CD14-positive monocyte (primary cell): ENCODE measurements around the gene RALY. TPM values are rescaled to one million over a fixed set of nuclear protein-coding genes. Genes with fewer than 3 reads are reported as not detected.

Experiments used
- DNase-seq, 3 donors: peaks; one replicate each; pipeline ENCODE4 v3.0.0-alpha.2; 2011 to 2022
- H2AFZ ChIP-seq: 2 replicates; pipeline ENCODE4 v1.6.0; 2012; ENCODE audit warnings: mild to moderate bottlenecking, low read depth, low read length, inconsistent platforms; ENCODE audit not compliant: insufficient read depth, poor library complexity, severe bottlenecking
- H3K27ac ChIP-seq, 2 donors: 1 replicate in 1 of 2; 2 replicates in 1 of 2; pipeline ENCODE4 v1.5.1; 2012 to 2013; ENCODE audit warnings: low read length in 2 of 2, control low read depth in 1 of 2, inconsistent platforms in 1 of 2, low read depth in 1 of 2, mild to moderate bottlenecking in 1 of 2
- H3K27me3 ChIP-seq, 2 donors: one replicate each; pipeline versions ENCODE4 v1.6.0 to v1.6.1; 2011 to 2013; ENCODE audit warnings: low read length in 2 of 2; ENCODE audit not compliant: control insufficient read depth in 2 of 2, insufficient read depth in 2 of 2
- H3K36me3 ChIP-seq, 2 donors: replicated peaks in 1 of 2; 1 replicate in 1 of 2; 2 replicates in 1 of 2; pipeline versions ENCODE4 v1.5.1 to v1.6.1; 2012 to 2013; ENCODE audit warnings: low read length in 2 of 2, control low read depth in 1 of 2, inconsistent platforms in 1 of 2, mild to moderate bottlenecking in 1 of 2; ENCODE audit not compliant: insufficient read depth in 2 of 2, control insufficient read depth in 1 of 2
- H3K4me1 ChIP-seq, 2 donors: 1 replicate in 1 of 2; 2 replicates in 1 of 2; pipeline versions ENCODE4 v1.5.1 to v1.6.1; 2012 to 2013; ENCODE audit warnings: low read length in 2 of 2, control low read depth in 1 of 2, inconsistent platforms in 1 of 2, mild to moderate bottlenecking in 1 of 2, moderate library complexity in 1 of 2; ENCODE audit not compliant: insufficient read depth in 2 of 2, control insufficient read depth in 1 of 2
- H3K4me2 ChIP-seq: replicated peaks from 2 replicates; pipeline ENCODE3; 2012; ENCODE audit warnings: low read length, moderate library complexity, mild to moderate bottlenecking; ENCODE audit not compliant: poor library complexity, severe bottlenecking; ENCODE audit errors: extremely low read depth
- H3K4me3 ChIP-seq, 3 experiments: fragments of 200-600 bp in 1 of 3; sonication (generic) in 1 of 3; replicated peaks in 1 of 3; 1 replicate in 2 of 3; 2 replicates in 1 of 3; pipeline ENCODE4 v1.5.1; 2011 to 2013; ENCODE audit warnings: low read length in 3 of 3, mild to moderate bottlenecking in 3 of 3, control low read depth in 2 of 3, low read depth in 2 of 3, inconsistent platforms in 1 of 3, moderate library complexity in 1 of 3
- H3K79me2 ChIP-seq: 2 replicates; pipeline ENCODE4 v1.6.0; 2012; ENCODE audit warnings: mild to moderate bottlenecking, control low read depth, inconsistent platforms, low read length, moderate library complexity; ENCODE audit not compliant: insufficient read depth
- H3K9ac ChIP-seq: 2 replicates; pipeline ENCODE4 v1.6.0; 2017; ENCODE audit warnings: low read length, mild to moderate bottlenecking; ENCODE audit not compliant: insufficient read depth, poor library complexity, severe bottlenecking
- H3K9me3 ChIP-seq, 2 donors: replicated peaks in 1 of 2; 1 replicate in 1 of 2; 2 replicates in 1 of 2; pipeline versions ENCODE4 v1.5.1 to v1.6.1; 2012 to 2013; ENCODE audit warnings: low read length in 2 of 2, control low read depth in 1 of 2; ENCODE audit not compliant: control insufficient read depth in 1 of 2, insufficient read depth in 1 of 2
- H4K20me1 ChIP-seq: 2 replicates; pipeline ENCODE4 v1.6.0; 2012; ENCODE audit warnings: mild to moderate bottlenecking, low read length, control low read depth, moderate library complexity; ENCODE audit not compliant: insufficient read depth
- H3K27ac Mint-ChIP-seq, 7 donors: one replicate each; pipeline ENCODE4 v1.8.0; 2020; ENCODE audit warnings: mild to moderate bottlenecking in 7 of 7, mixed read lengths in 7 of 7, moderate library complexity in 6 of 7, inconsistent platforms in 2 of 7
- H3K27me3 Mint-ChIP-seq, 3 donors: one replicate each; pipeline ENCODE4 v1.8.0; 2021 to 2022; ENCODE audit warnings: low read depth in 3 of 3, mild to moderate bottlenecking in 3 of 3, mixed read lengths in 3 of 3, moderate library complexity in 3 of 3, inconsistent platforms in 1 of 3
- H3K36me3 Mint-ChIP-seq, 2 donors: one replicate each; pipeline ENCODE4 v1.8.0; 2020; ENCODE audit warnings: mixed read lengths in 2 of 2, inconsistent platforms in 1 of 2, mild to moderate bottlenecking in 1 of 2
- H3K4me1 Mint-ChIP-seq: one replicate; pipeline ENCODE4 v1.8.0; 2020; ENCODE audit warnings: mild to moderate bottlenecking, mixed read lengths
- H3K4me3 Mint-ChIP-seq, 2 donors: one replicate each; pipeline ENCODE4 v1.8.0; 2020; ENCODE audit warnings: mild to moderate bottlenecking in 2 of 2, mixed read lengths in 2 of 2, moderate library complexity in 1 of 2
- H3K9me3 Mint-ChIP-seq, 7 donors: one replicate each; pipeline ENCODE4 v1.8.0; 2020 to 2022; ENCODE audit warnings: mixed read lengths in 7 of 7, mild to moderate bottlenecking in 6 of 7, moderate library complexity in 6 of 7, inconsistent platforms in 2 of 7
- CTCF ChIP-seq: fragments of 200-600 bp; IDR thresholded peaks from one replicate; pipeline ENCODE4 v1.8.0; 2022; ENCODE audit warnings: antibody characterized with exemption, mild to moderate bottlenecking
- WGBS: methylation state at CpG from one replicate; pipeline ENCODE4 v1.1.5; 2013; ENCODE audit warnings: missing lambda C conversion rate; ENCODE audit not compliant: insufficient coverage; 5-methylcytosine and 5-hydroxymethylcytosine counted together
- intact Hi-C, 2 donors: fragments of 100-400 bp; cut with micrococcal nuclease; formaldehyde crosslinking; loops; one replicate each; pipeline versions ENCODE4 v1.15.0 to v1.15.1; 2023
- polyA plus RNA-seq, 3 donors: library from polyadenylated mRNA; depleted of rRNA in 1 of 3; unstranded in 2 of 3; stranded (reverse) in 1 of 3; fragments of 300-500 nt in 2 of 3; fragments of >200 nt in 1 of 3; fragmentation: Illumina TruSeq in 2 of 3; gene quantifications; 1 replicate in 2 of 3; 2 replicates in 1 of 3; pipeline ENCODE4 v1.2.3, GENCODE V29; 2012 to 2021

The RALY gene
- polyA plus RNA-seq, 3 donors, result 88.4 to 154 (median 152) TPM

DNA sequence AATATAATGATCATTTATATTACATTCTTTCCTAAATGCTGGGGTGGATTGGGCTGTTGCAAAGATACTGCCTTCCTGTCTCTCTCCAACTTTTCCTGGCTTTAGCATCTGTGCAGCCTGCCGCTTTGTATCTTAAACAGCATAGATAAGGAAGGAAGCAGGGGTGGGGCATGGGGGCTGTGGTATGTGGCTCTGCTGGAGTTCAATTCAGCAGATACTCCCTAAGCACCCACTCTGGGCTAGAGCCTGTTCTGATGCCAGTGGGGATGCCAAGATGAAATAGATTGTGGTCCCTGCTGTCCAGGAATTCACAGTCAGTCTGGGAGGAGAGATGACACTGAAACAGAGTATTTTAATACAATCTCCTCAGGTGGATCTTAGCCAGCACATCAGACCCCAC, 61.6 kb downstream of the RALY start:
- H3K27me3 ChIP-seq, result no peaks in the 10 kb centered on the region
- H4K20me1 ChIP-seq, result peaks cover 100% of the 10 kb centered on the region
- DNase-seq, result no peak
- peaks cover 100% of the 10 kb centered on the region for H3K79me2 ChIP-seq
- no peak overlapping the region for H3K4me3 ChIP-seq
- no CpG with 5 or more reads among the region's 1 CpG for WGBS
- no peaks in the 10 kb centered on the region for H3K4me1 ChIP-seq
- Mint-ChIP-seq H3K4me3 (no peak overlapping the region), H3K4me1 (peaks cover 21% of the 10 kb centered on the region), H3K9me3 (no peaks in the 10 kb centered on the region), H3K27ac (peak overlapping the region in 1 of 7 donors; percentile 12), H3K27me3 (peaks cover 0 to 3% (median 0%) of the 10 kb centered on the region in 3 donors), H3K36me3 (peaks cover 4 to 18% of the 10 kb centered on the region in 2 donors)
- no peak overlapping the region for H3K4me2 ChIP-seq
- TF ChIP-seq CTCF, result no peak
- no peaks in the 10 kb centered on the region for H3K9me3 ChIP-seq
- intact Hi-C loops, result no loop called here
- H3K27ac ChIP-seq, result peak overlapping the region in 1 of 2 donors; percentile 18
- no peak overlapping the region for H2AFZ ChIP-seq
- H3K9ac ChIP-seq, result no peak overlapping the region
- peaks cover 0 to 27% of the 10 kb centered on the region in 2 donors for H3K36me3 ChIP-seq

GRCh38 chr20:34058831-34059230, 65.1 kb downstream of the RALY start:
- H3K27me3 ChIP-seq, result no peaks in the 10 kb centered on the region
- no peak for DNase-seq

More at GRCh38 chr20:34058831-34059230, 65.1 kb downstream of the RALY start:
- peaks cover 3 to 53% of the 10 kb centered on the region in 2 donors for H3K36me3 ChIP-seq
- H2AFZ ChIP-seq, result no peak overlapping the region
- intact Hi-C loops, result no loop called here
- H3K36me3 Mint-ChIP-seq, result peaks cover 11 to 18% of the 10 kb centered on the region in 2 donors
- no peak for TF ChIP-seq CTCF
- peaks cover 0 to 3% (median 0%) of the 10 kb centered on the region in 3 donors for H3K27me3 Mint-ChIP-seq
- no peak overlapping the region for H3K27ac ChIP-seq
- peaks cover 100% of the 10 kb centered on the region for H3K79me2 ChIP-seq
- H3K4me3 Mint-ChIP-seq, result no peak overlapping the region
- no peak overlapping the region for H3K9ac ChIP-seq
- H3K4me3 ChIP-seq, result no peak overlapping the region
- 11% methylated on average over 1 of the region's 1 CpG for WGBS
- H4K20me1 ChIP-seq, result peaks cover 100% of the 10 kb centered on the region
- H3K4me2 ChIP-seq, result no peak overlapping the region
- H3K4me1 ChIP-seq, result peaks cover 0 to 5% of the 10 kb centered on the region in 2 donors
- no peaks in the 10 kb centered on the region for H3K9me3 Mint-ChIP-seq
- H3K27ac Mint-ChIP-seq, result no peak overlapping the region
- no peaks in the 10 kb centered on the region for H3K9me3 ChIP-seq
- peaks cover 25% of the 10 kb centered on the region for H3K4me1 Mint-ChIP-seq
